Measurements from ENCODE around the gene AFG3L2. TPM values are rescaled to one million over a fixed set of nuclear protein-coding genes. Genes with fewer than 3 reads are reported as not detected.
"Not testable (repeated sequence)": the region's sequence is repeated elsewhere in the genome, so short reads cannot be mapped to it uniquely, and the experiment has no call there.

The AFG3L2 gene
- total RNA-seq, 2 experiments from 2014 or later: 60.6 to 64.0 TPM

GRCh38 chr18:12378198-12378558 lies 1.2 kb upstream of the AFG3L2 start:
- Mint-ChIP-seq H3K4me3 (peak overlapping the region; percentile 82), H3K4me1 (ENCODE audit: low read depth) (peaks cover 30% of the 10 kb centered on the region), H3K36me3 (ENCODE audit: low read depth) (peaks cover 21% of the 10 kb centered on the region), H3K27ac (peak overlapping the region; percentile 77)
- not testable (repeated sequence) for DNase-seq, ATAC-seq, H3K9me3 Mint-ChIP-seq, H3K27me3 Mint-ChIP-seq
- POLR2A ChIA-PET: interaction anchor here (1.3 to 2.7 kb wide), 2 partner anchors 11 to 14 kb away, joined by 4 to 9 read pairs; no protein-coding TSS in a partner anchor
- intact Hi-C loops (cut with micrococcal nuclease): loop anchor here (10.0 kb wide), 1 partner anchor 567 kb away; the partner anchor contains the start of gene SEH1L
- CTCF ChIA-PET: interaction anchor here (1.0 to 1.3 kb wide), 2 partner anchors 50 to 281 kb away, joined by 3 to 5 read pairs; no protein-coding TSS in a partner anchor

DNA sequence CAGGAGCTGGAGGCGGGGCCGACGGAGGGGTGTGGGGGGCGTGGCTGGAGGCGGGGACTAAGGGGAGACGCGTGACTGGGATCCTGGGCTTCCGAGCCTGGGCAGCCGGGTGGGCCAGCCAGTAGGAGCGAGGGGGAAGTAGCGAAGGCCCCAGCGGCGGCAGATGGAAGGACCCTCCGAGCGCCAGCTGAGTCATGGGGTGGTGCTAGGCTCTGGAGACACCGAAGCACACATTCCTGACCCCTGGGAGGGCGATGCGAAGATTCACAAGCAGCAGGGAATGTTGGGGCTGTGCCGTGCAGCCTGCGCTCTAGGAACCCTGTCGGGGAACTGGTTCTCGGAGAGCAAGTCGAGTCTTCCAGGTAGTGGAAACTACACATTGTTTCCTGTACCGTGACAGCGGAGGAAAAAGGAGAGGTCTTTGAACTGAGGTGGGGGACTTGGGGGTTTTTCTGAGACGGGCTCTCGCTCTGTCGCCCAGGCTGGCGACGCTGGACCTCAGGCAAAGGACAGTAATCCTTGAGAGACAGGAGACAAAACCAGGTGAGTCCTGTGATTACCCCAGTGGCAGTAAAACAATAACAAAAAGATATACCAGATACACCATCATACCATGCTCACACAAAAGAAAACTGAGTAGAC lies 650 bp upstream of the AFG3L2 start:
- H3K27me3 Mint-ChIP-seq: no peaks in the 10 kb centered on the region
- peaks cover 35% of the 10 kb centered on the region for H3K4me1 Mint-ChIP-seq (ENCODE audit: low read depth)
- peak overlapping the region; percentile 82 for H3K4me3 Mint-ChIP-seq
- DNase-seq (no peak), ATAC-seq (no peak)
- POLR2A ChIA-PET: interaction anchor here (0.6 to 2.7 kb wide), 9 partner anchors 10 to 325 kb away, joined by 3 to 9 read pairs (median 3); partner anchors contain the start of genes CEP76 and PRELID3A
- peak overlapping the region; percentile 77 for H3K27ac Mint-ChIP-seq
- CTCF ChIA-PET: interaction anchor here (0.7 to 1.3 kb wide), 5 partner anchors 14 to 282 kb away, joined by 3 to 5 read pairs (median 3); no protein-coding TSS in a partner anchor
- TF ChIP-seq, protein P1, sequence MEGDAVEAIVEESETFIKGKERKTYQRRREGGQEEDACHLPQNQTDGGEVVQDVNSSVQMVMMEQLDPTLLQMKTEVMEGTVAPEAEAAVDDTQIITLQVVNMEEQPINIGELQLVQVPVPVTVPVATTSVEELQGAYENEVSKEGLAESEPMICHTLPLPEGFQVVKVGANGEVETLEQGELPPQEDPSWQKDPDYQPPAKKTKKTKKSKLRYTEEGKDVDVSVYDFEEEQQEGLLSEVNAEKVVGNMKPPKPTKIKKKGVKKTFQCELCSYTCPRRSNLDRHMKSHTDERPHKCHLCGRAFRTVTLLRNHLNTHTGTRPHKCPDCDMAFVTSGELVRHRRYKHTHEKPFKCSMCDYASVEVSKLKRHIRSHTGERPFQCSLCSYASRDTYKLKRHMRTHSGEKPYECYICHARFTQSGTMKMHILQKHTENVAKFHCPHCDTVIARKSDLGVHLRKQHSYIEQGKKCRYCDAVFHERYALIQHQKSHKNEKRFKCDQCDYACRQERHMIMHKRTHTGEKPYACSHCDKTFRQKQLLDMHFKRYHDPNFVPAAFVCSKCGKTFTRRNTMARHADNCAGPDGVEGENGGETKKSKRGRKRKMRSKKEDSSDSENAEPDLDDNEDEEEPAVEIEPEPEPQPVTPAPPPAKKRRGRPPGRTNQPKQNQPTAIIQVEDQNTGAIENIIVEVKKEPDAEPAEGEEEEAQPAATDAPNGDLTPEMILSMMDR (IDR thresholded peaks at IDR 0.05): no peak
- H3K36me3 Mint-ChIP-seq (ENCODE audit: low read depth): peaks cover 24% of the 10 kb centered on the region
- no peaks in the 10 kb centered on the region for H3K9me3 Mint-ChIP-seq
- intact Hi-C loops (cut with micrococcal nuclease): loop anchor here (10.0 kb wide), 1 partner anchor 567 kb away; the partner anchor contains the start of gene SEH1L

DNA sequence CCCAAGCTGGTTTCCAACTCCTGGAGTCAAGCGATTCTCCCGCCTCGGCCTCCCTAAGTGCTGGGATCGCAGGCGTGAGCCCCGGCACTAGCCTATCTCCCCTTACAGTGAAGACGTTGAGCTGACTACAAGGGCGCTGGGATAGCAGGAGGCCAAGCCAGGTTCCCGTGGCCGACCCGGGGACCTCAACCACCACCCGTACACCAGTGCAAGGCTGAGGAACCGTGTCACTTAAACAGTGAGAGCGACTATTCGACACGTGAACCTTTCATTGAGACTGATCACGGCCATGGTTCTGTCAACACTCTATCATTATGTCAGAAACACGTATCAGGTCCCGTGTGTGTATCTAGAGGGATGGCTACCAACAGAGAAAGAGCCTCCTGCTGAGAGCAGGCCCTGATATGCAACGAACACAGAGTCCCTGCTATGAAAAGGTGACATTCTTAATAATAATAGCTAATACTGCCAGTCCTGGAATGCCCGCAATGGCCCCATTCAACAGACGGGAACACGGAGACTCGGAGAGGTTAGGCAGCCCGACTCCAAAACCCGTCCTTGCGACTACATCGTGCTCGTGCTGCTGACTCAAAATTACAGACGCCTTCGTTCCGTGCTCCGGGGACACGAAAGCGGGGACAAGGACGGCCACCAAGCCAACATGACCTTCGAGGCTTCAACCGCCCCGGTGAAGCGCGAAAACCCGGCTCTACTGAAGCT lies 833 bp downstream of the AFG3L2 start:
- ChIA-PET POLR2A (interaction anchor here (0.6 to 2.7 kb wide), 14 partner anchors 9 to 327 kb away, joined by 3 to 9 read pairs (median 3); partner anchors contain the start of genes CEP76 and PRELID3A), CTCF (interaction anchor here (1.2 kb wide), 1 partner anchor 9 kb away, joined by 3 read pairs; no protein-coding TSS in a partner anchor)
- TF ChIP-seq, protein P1 (IDR thresholded peaks at IDR 0.05): no peak
- no peaks in the 10 kb centered on the region for H3K27me3 Mint-ChIP-seq
- peaks cover 32% of the 10 kb centered on the region for H3K36me3 Mint-ChIP-seq (ENCODE audit: low read depth)
- peak; percentile 17 for DNase-seq
- peak overlapping the region; percentile 94 for H3K27ac Mint-ChIP-seq
- no peaks in the 10 kb centered on the region for H3K9me3 Mint-ChIP-seq
- no peak for ATAC-seq
- peak overlapping the region; percentile 82 for H3K4me3 Mint-ChIP-seq
- H3K4me1 Mint-ChIP-seq (ENCODE audit: low read depth): peaks cover 46% of the 10 kb centered on the region
- intact Hi-C loops (cut with micrococcal nuclease): loop anchor here (10.0 kb wide), 1 partner anchor 569 kb away; the partner anchor contains the start of gene SEH1L

DNA sequence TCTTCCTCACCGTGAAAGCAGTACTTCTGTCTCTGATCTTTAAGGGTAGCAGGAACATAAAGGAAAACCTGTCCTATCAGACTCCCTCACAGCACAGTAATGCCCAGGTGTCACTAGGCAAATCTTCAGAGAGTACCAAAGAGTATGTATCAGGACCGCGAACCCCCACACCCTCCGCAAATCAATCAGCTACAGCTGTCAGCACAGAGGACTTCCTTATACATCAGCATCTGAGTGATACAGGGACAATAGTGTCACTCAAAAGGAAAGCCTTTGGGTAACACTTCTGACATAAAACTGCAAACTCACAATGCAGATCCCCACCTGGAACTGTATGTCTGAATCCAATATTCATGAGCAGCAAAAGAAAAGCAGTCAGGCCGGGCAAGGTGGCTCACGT lies 2.6 kb downstream of the AFG3L2 start:
- Mint-ChIP-seq H3K9me3 (no peaks in the 10 kb centered on the region), H3K36me3 (ENCODE audit: low read depth) (peaks cover 40% of the 10 kb centered on the region), H3K27me3 (no peaks in the 10 kb centered on the region), H3K27ac (no peak overlapping the region), H3K4me3 (peak overlapping the region; percentile 82), H3K4me1 (ENCODE audit: low read depth) (peaks cover 49% of the 10 kb centered on the region)
- ChIA-PET POLR2A (interaction anchor here (2.0 kb wide), 1 partner anchor 40 kb away, joined by 7 read pairs; no protein-coding TSS in a partner anchor), CTCF (interaction anchor here (0.8 kb wide), 1 partner anchor 16 kb away, joined by 3 read pairs; no protein-coding TSS in a partner anchor)
- TF ChIP-seq, protein P1 (IDR thresholded peaks at IDR 0.05): no peak
- intact Hi-C loops (cut with micrococcal nuclease): loop anchor here (10.0 kb wide), 1 partner anchor 570 kb away; the partner anchor contains the start of gene SEH1L
- DNase-seq: peak; percentile 19
- no peak for ATAC-seq

GRCh38 chr18:12373771-12374116 lies 3.3 kb downstream of the AFG3L2 start:
- DNase-seq (no peak), ATAC-seq (no peak)
- CTCF ChIA-PET: interaction anchor here (1.7 kb wide), 1 partner anchor 46 kb away, joined by 5 read pairs; no protein-coding TSS in a partner anchor
- Mint-ChIP-seq H3K4me1 (ENCODE audit: low read depth) (peaks cover 49% of the 10 kb centered on the region), H3K27me3 (no peaks in the 10 kb centered on the region), H3K36me3 (ENCODE audit: low read depth) (peaks cover 40% of the 10 kb centered on the region), H3K4me3 (no peak overlapping the region), H3K9me3 (no peaks in the 10 kb centered on the region), H3K27ac (no peak overlapping the region)
- intact Hi-C loops (cut with micrococcal nuclease): loop anchor here (10.0 kb wide), 1 partner anchor 571 kb away; the partner anchor contains the start of gene SEH1L
- POLR2A ChIA-PET: interaction anchor here (0.6 to 0.8 kb wide), 3 partner anchors 16 to 46 kb away, joined by 3 to 4 read pairs (median 4); no protein-coding TSS in a partner anchor
- TF ChIP-seq, protein P1 (IDR thresholded peaks at IDR 0.05): no peak
